ENCODE results near the gene PIK3CG. TPM values are rescaled to one million over a fixed set of nuclear protein-coding genes. Genes with fewer than 3 reads are reported as not detected.
"Not testable (repeated sequence)": the region's sequence is repeated elsewhere in the genome, so short reads cannot be mapped to it uniquely, and the experiment has no call there.

The PIK3CG gene
- total RNA-seq, 3 donors from 2014 or later (not counting 1 experiment from before 2014, with no cell fraction given), result 64.9 to 83.3 (median 78.2) TPM

DNA sequence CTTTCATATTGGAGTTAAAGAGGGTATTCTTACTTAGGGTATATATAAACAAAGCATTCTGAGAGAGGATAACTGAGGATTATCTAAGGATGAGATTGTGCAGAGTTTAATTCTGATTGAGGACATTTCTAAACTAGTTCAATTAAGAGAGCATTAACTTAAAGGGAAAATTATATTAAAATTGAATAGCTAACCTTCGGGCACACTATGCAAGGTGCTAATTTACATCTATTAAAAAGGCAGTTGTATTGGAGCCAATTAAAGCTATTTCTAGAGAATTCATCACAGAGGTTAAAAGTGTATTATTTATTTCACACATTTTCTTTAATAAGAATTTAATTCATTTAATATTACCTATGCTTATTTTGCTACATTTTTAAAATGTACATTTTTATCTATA is 17.0 kb upstream of the PIK3CG start:
- no peak overlapping the region for H3K27ac Mint-ChIP-seq
- H3K9me3 Mint-ChIP-seq, result no peaks in the 10 kb centered on the region
- no peaks in the 10 kb centered on the region for H3K4me1 Mint-ChIP-seq
- H3K36me3 Mint-ChIP-seq, result no peaks in the 10 kb centered on the region
- no peak overlapping the region for H3K27ac ChIP-seq (ENCODE audit: low read length)
- ATAC-seq, result no peak
- H3K4me3 ChIP-seq (ENCODE audit: low read length), result no peak overlapping the region
- no CpG with 5 or more reads among the region's 1 CpG for WGBS (ENCODE audit: insufficient coverage)
- H3K4me1 ChIP-seq (ENCODE audit: control insufficient read depth, insufficient read depth, low read length), result no peaks in the 10 kb centered on the region
- no peak for DNase-seq
- no peaks in the 10 kb centered on the region for H3K27me3 ChIP-seq (ENCODE audit: control insufficient read depth, insufficient read depth, low read length)
- H3K4me3 Mint-ChIP-seq, result no peak overlapping the region
- no peaks in the 10 kb centered on the region for H3K9me3 ChIP-seq (ENCODE audit: control insufficient read depth, insufficient read depth, low read length)
- TF ChIP-seq, protein P1, sequence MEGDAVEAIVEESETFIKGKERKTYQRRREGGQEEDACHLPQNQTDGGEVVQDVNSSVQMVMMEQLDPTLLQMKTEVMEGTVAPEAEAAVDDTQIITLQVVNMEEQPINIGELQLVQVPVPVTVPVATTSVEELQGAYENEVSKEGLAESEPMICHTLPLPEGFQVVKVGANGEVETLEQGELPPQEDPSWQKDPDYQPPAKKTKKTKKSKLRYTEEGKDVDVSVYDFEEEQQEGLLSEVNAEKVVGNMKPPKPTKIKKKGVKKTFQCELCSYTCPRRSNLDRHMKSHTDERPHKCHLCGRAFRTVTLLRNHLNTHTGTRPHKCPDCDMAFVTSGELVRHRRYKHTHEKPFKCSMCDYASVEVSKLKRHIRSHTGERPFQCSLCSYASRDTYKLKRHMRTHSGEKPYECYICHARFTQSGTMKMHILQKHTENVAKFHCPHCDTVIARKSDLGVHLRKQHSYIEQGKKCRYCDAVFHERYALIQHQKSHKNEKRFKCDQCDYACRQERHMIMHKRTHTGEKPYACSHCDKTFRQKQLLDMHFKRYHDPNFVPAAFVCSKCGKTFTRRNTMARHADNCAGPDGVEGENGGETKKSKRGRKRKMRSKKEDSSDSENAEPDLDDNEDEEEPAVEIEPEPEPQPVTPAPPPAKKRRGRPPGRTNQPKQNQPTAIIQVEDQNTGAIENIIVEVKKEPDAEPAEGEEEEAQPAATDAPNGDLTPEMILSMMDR (IDR thresholded peaks at IDR 0.05), result no peak
- H3K27me3 Mint-ChIP-seq (ENCODE audit: low read depth in 2 of 2), result peaks cover 0 to 4% of the 10 kb centered on the region in 2 donors
- intact Hi-C loops (cut with micrococcal nuclease), result no loop called here
- H3K36me3 ChIP-seq (ENCODE audit: control insufficient read depth, insufficient read depth, low read length), result no peaks in the 10 kb centered on the region

DNA sequence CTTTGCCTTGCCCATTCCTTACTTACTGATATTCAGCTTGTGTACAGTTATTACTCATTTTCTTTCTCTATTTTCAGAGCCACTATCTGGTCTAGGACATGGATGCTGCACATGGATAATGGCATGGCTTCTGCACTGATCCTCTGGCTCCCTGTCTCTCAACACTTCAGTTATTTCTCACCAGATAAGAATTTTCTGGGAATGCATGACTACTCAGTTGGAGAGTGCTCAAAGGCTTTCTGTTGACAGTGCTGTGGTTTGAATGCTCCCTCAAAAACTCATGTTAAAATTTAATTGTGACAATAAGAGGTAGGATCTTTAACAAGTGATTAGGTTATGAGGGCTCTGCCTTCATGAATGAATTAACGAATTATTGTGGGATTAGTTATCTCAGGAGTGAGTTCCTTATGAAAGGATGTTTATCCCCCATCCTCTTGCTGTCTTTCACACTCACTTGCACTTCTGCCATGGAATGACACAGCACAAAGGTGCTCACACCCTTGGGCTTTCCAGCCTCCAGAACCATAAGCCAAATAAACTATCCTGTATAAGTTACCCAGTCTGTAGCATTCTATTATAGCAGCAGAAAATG is 16.1 kb upstream of the PIK3CG start:
- DNase-seq, result no peak
- H3K27me3 Mint-ChIP-seq (ENCODE audit: low read depth in 2 of 2), result peaks cover 0 to 4% of the 10 kb centered on the region in 2 donors
- no peak overlapping the region for H3K27ac Mint-ChIP-seq
- H3K27me3 ChIP-seq (ENCODE audit: control insufficient read depth, insufficient read depth, low read length), result no peaks in the 10 kb centered on the region
- no peak overlapping the region for H3K4me3 ChIP-seq (ENCODE audit: low read length)
- no peaks in the 10 kb centered on the region for H3K4me1 Mint-ChIP-seq
- 83% methylated on average over 1 of the region's 1 CpG for WGBS (ENCODE audit: insufficient coverage)
- TF ChIP-seq, protein P1 (IDR thresholded peaks at IDR 0.05), result no peak
- no peaks in the 10 kb centered on the region for H3K9me3 Mint-ChIP-seq
- no peaks in the 10 kb centered on the region for H3K36me3 Mint-ChIP-seq
- H3K9me3 ChIP-seq (ENCODE audit: control insufficient read depth, insufficient read depth, low read length), result no peaks in the 10 kb centered on the region
- ATAC-seq, result no peak
- intact Hi-C loops (cut with micrococcal nuclease), result no loop called here
- no peak overlapping the region for H3K27ac ChIP-seq (ENCODE audit: low read length)
- no peak overlapping the region for H3K4me3 Mint-ChIP-seq
- H3K4me1 ChIP-seq (ENCODE audit: control insufficient read depth, insufficient read depth, low read length), result no peaks in the 10 kb centered on the region
- H3K36me3 ChIP-seq (ENCODE audit: control insufficient read depth, insufficient read depth, low read length), result no peaks in the 10 kb centered on the region

DNA sequence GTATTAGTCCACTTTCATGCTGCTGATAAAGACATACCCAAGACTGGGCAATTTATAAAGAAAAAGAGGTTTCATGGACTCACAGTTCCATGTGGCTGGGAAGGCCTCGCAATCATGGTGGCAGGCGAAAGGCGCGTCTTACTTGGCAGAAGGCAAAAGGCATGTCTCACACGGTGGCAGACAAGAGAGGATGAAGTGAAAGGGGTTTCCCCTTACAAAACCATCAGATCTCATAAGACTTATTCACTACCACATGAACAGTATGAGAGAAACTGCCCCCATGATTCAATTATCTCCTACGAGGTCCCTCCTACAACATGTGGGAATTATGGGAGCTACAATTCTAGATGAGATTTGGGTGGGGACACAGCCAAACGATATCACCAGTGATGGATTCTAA is 13.4 kb upstream of the PIK3CG start:
- DNase-seq; ATAC-seq; H3K27ac Mint-ChIP-seq; intact Hi-C loops (cut with micrococcal nuclease); H3K27me3 ChIP-seq (ENCODE audit: control insufficient read depth, insufficient read depth, low read length); H3K4me3 Mint-ChIP-seq; H3K36me3 Mint-ChIP-seq; H3K36me3 ChIP-seq (ENCODE audit: control insufficient read depth, insufficient read depth, low read length); H3K9me3 ChIP-seq (ENCODE audit: control insufficient read depth, insufficient read depth, low read length); H3K4me1 ChIP-seq (ENCODE audit: control insufficient read depth, insufficient read depth, low read length); H3K27ac ChIP-seq (ENCODE audit: low read length); H3K4me1 Mint-ChIP-seq; H3K9me3 Mint-ChIP-seq; H3K27me3 Mint-ChIP-seq (ENCODE audit: low read depth in 2 of 2); H3K4me3 ChIP-seq (ENCODE audit: low read length): not testable (repeated sequence)
- 96% methylated on average over 6 of the region's 7 CpGs for WGBS (ENCODE audit: insufficient coverage)

DNA sequence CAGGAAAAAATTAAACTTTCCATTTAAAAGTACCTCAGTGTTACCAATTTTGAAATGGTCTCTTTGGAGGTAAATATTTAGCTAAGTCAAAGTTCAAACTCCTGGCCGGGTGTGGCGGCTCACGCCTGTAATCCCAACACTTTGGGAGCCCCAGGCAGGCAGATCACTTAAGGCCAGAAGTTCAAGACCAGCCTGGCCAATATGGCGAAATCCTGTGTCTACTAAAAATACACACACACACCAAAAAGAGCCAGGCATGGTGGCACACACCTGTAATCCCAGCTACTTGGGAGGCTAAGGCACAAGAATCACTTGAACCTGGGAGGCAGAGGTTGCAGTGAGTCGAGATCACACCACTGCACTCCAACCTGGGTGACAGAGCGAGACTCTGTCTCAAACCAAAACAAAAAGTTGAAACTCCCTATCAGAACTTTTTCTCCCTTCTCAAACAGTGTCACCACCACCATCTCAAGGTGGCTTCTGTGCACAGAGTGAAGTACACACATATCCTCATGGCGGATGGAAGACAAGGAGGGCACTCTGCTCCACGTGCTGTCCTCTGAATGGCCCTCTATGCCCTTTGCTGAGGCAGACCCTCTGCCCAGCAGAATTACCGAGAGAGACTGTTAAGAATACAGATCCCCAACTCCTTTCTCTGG is 11.7 kb upstream of the PIK3CG start:
- TF ChIP-seq, protein P1 (IDR thresholded peaks at IDR 0.05), result no peak
- no peak for DNase-seq
- no peaks in the 10 kb centered on the region for H3K9me3 ChIP-seq (ENCODE audit: control insufficient read depth, insufficient read depth, low read length)
- no peaks in the 10 kb centered on the region for H3K27me3 ChIP-seq (ENCODE audit: control insufficient read depth, insufficient read depth, low read length)
- H3K4me1 ChIP-seq (ENCODE audit: control insufficient read depth, insufficient read depth, low read length), result no peaks in the 10 kb centered on the region
- Mint-ChIP-seq H3K36me3 (no peaks in the 10 kb centered on the region), H3K4me3 (no peak overlapping the region), H3K27me3 (ENCODE audit: low read depth in 2 of 2) (no peaks in the 10 kb centered on the region), H3K27ac (no peak overlapping the region), H3K4me1 (peaks cover 0 to 4% of the 10 kb centered on the region in 2 donors), H3K9me3 (no peaks in the 10 kb centered on the region)
- H3K27ac ChIP-seq (ENCODE audit: low read length), result no peak overlapping the region
- 96% methylated on average over 9 of the region's 9 CpGs for WGBS (ENCODE audit: insufficient coverage)
- no peak overlapping the region for H3K4me3 ChIP-seq (ENCODE audit: low read length)
- intact Hi-C loops (cut with micrococcal nuclease), result no loop called here
- H3K36me3 ChIP-seq (ENCODE audit: control insufficient read depth, insufficient read depth, low read length), result no peaks in the 10 kb centered on the region
- no peak for ATAC-seq
